Measurements from ENCODE around the gene SPTBN2. TPM values are rescaled to one million over a fixed set of nuclear protein-coding genes. Genes with fewer than 3 reads are reported as not detected.
A peak's percentile ranks its signal among the peaks of the same experiment; 100 is the strongest.

SPTBN2 gene
- total and polyA plus RNA-seq, 2 of the 4 experiments (the other 2 are of a cell fraction) = 0.18 to 0.41 TPM

GRCh38 chr11:66745356-66746235 is 16.6 kb upstream of the SPTBN2 start:
- Histone ChIP-seq H3K4me3 (ENCODE audit: insufficient read depth, low read depth, low read length) (peak overlapping the region; percentile 87), H4K20me1 (ENCODE audit: insufficient read depth, low read length) (no peaks in the 10 kb centered on the region; the same call in 1 of the 2 replicates), H2BK5ac (ENCODE audit: low read depth, low read length, poor library complexity, severe bottlenecking) (no peak overlapping the region), H4K5ac (ENCODE audit: low read depth, low read length) (no peak overlapping the region), H2AFZ (replicated peaks; ENCODE audit: low read length, poor library complexity) (peak overlapping the region; percentile 99), H2BK15ac (ENCODE audit: low read depth, low read length) (no peak overlapping the region), H3K18ac (ENCODE audit: low read depth, low read length) (no peak overlapping the region), H3K23ac (ENCODE audit: low read depth, low read length) (peak overlapping the region; percentile 87), H2AK5ac (ENCODE audit: low read depth, low read length) (peak overlapping the region; percentile 83; the same call in 1 of the 2 replicates), H3K4me2 (ENCODE audit: low read depth, low read length) (peak overlapping the region; percentile 85), H3K9ac (ENCODE audit: low read depth, low read length) (peak overlapping the region; percentile 89; the same call in 1 of the 2 replicates), H3K56ac (ENCODE audit: extremely low read depth, insufficient read depth, low read length) (no peak overlapping the region), H3K9me1 (ENCODE audit: insufficient read depth, low read length) (peaks cover 3% of the 10 kb centered on the region), H2AK9ac (replicated peaks; ENCODE audit: low read depth, low read length, poor library complexity) (peak overlapping the region; percentile 80), H3K36me3 (ENCODE audit: control insufficient read depth, insufficient read depth, low read length) (no peaks in the 10 kb centered on the region), H3K27ac (ENCODE audit: insufficient read depth, low read length) (no peak overlapping the region; the same call in 1 of the 2 replicates), H3K9me3 (ENCODE audit: control insufficient read depth, insufficient read depth, low read length) (no peaks in the 10 kb centered on the region), H3K79me1 (ENCODE audit: low read depth in 1 of 2, low read length in 2 of 2) (peaks cover 21 to 44% of the 10 kb centered on the region in 2 experiments), H3K27me3 (ENCODE audit: control insufficient read depth, insufficient read depth, low read length) (no peaks in the 10 kb centered on the region), H4K8ac (ENCODE audit: low read depth in 2 of 2, low read length in 2 of 2) (peak overlapping the region in 1 of 2 experiments; percentile 33; a peak in 2 of 4 replicates), H3K4ac (ENCODE audit: low read depth, low read length) (no peak overlapping the region), H2BK120ac (ENCODE audit: low read depth, low read length) (0 out of 2 replicates have a peak overlapping the region, but pooled peaks have one; percentile 15), H4K91ac (ENCODE audit: insufficient read depth, low read depth, low read length) (no peak overlapping the region), H3K14ac (replicated peaks; ENCODE audit: low read depth, low read length) (no peak overlapping the region; the same call in 1 of the 2 replicates), H3K4me1 (ENCODE audit: control insufficient read depth, insufficient read depth, low read length) (no peaks in the 10 kb centered on the region), H2BK20ac (ENCODE audit: low read depth, low read length) (no peak overlapping the region)
- CTCF ChIA-PET = no interaction called here
- ATAC-seq (ENCODE audit: low read depth) (no peak), DNase-seq (no peak)
- intact Hi-C loops (cut with micrococcal nuclease) = no loop called here
- no peak for TF ChIP-seq MAFK (IDR thresholded peaks at IDR 0.05; ENCODE audit: low read depth, low read length)
- no peak for TF ChIP-seq FOS (IDR thresholded peaks at IDR 0.05; ENCODE audit: low read depth, low read length)
- TF ChIP-seq CHD1 (IDR thresholded peaks at IDR 0.05; ENCODE audit: low read depth, low read length) = no peak
- TF ChIP-seq MAZ (IDR thresholded peaks at IDR 0.05; ENCODE audit: borderline replicate concordance, low read depth, low read length) = no peak
- no peak for TF ChIP-seq CEBPB (IDR thresholded peaks at IDR 0.05; ENCODE audit: low read depth, low read length)
- TF ChIP-seq CTCF (conservative IDR thresholded peaks at IDR 0.05; ENCODE audit: low read depth, low read length) = no peak
- TF ChIP-seq RAD21 (IDR thresholded peaks at IDR 0.05; ENCODE audit: low read length) = no peak
- TF ChIP-seq NFE2L2 (IDR thresholded peaks at IDR 0.05; ENCODE audit: low read depth, low read length) = no peak
- no peak for TF ChIP-seq POLR2A (IDR thresholded peaks at IDR 0.05; ENCODE audit: low read depth, low read length)
- no peak for TF ChIP-seq RCOR1 (IDR thresholded peaks at IDR 0.05; ENCODE audit: insufficient replicate concordance, low read length)
- TF ChIP-seq BHLHE40 (IDR thresholded peaks at IDR 0.05; ENCODE audit: low read depth, low read length) = no peak
- TF ChIP-seq, protein P1, sequence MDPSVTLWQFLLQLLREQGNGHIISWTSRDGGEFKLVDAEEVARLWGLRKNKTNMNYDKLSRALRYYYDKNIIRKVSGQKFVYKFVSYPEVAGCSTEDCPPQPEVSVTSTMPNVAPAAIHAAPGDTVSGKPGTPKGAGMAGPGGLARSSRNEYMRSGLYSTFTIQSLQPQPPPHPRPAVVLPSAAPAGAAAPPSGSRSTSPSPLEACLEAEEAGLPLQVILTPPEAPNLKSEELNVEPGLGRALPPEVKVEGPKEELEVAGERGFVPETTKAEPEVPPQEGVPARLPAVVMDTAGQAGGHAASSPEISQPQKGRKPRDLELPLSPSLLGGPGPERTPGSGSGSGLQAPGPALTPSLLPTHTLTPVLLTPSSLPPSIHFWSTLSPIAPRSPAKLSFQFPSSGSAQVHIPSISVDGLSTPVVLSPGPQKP (IDR thresholded peaks at IDR 0.05; ENCODE audit: borderline replicate concordance, low read depth, low read length) = no peak
- TF ChIP-seq SMC3 (IDR thresholded peaks at IDR 0.05; ENCODE audit: low read depth, low read length) = no peak
- POLR2A ChIA-PET (ENCODE audit: unreplicated experiment) = no interaction called here
- no TSS peak for BruUV-seq (replicated peaks)
- dilution Hi-C loops (cut with HindIII; ENCODE audit: low sequenced_read_pairs, unreplicated experiment) = no loop called here
- in situ Hi-C loops (cut with MboI; ENCODE audit: low sequenced_read_pairs) = no loop called here
- WGBS, 2 experiments (ENCODE audit: extremely low coverage in 2 of 2, insufficient read length in 1 of 2) = 72% methylated on average over 19 of the region's 45 CpGs; no CpG with 5 or more reads in 1 of the 2 experiments
